DOHH2 (cell line): ENCODE results near the gene CCDC88B.

ENCODE experiments used
- CTCF ChIP-seq: fragments of 200-600 bp; sonication (generic); IDR thresholded peaks from one replicate; pipeline ENCODE4 v1.5.1; 2014; ENCODE audit warnings: antibody characterized with exemption, mild to moderate bottlenecking, low read depth, low read length; ENCODE audit not compliant: poor library complexity, severe bottlenecking
- EZH2phosphoT487 ChIP-seq: fragments of 200-600 bp; sonication (generic); IDR thresholded peaks from 2 replicates; pipeline ENCODE4 v1.6.1; 2017; ENCODE audit warnings: borderline replicate concordance, mild to moderate bottlenecking, antibody characterized with exemption, low read length, moderate library complexity, mixed read lengths

DNA sequence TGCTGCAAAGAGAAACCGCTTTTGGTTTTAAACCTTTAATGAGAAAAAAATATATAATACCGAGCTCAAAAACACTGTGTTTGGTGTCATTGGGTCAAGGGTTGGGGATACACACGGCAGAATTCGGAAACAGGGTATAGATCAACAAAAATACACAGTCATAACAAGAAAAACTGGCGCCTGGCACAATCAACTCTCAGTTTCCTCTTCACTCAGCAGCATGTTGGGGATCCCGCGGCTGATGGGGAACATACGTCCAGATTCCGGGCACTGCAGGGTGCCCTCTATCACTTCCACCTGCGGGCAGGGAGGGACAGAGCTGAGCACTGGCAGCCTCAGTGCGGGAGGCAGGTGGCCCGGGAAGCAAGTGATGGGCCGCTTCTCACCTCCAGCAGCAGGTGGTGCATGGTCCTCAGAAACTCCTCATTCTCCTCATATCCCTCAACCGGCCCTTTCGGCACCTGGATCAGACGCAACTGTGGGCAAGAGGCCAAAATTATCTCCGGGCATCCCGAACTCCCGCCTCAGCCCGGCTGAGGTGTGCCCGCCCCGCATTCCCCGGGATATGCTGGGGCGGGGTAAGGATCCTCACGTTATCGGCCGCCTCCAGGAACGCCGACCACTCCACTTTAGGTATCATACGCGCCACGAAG lies 23.2 kb upstream of the CCDC88B start:
- TF ChIP-seq CTCF (peak; percentile 38), EZH2phosphoT487 (no peak)
